Smooth muscle cell of the coronary artery (primary cell): Measurements from ENCODE around the gene IL33. TPM values are rescaled to one million over a fixed set of nuclear protein-coding genes. Genes with fewer than 3 reads are reported as not detected.

ENCODE experiments used
- total RNA-seq: library from RNA; depleted of rRNA; stranded (reverse); fragments of >200 nt; gene quantifications from 2 replicates; pipeline ENCODE4 v1.2.3, GENCODE V29; 2014; ENCODE audit warnings: low replicate concordance

The IL33 gene
- total RNA-seq: 64.8 and 186 TPM in 2 replicates

DNA sequence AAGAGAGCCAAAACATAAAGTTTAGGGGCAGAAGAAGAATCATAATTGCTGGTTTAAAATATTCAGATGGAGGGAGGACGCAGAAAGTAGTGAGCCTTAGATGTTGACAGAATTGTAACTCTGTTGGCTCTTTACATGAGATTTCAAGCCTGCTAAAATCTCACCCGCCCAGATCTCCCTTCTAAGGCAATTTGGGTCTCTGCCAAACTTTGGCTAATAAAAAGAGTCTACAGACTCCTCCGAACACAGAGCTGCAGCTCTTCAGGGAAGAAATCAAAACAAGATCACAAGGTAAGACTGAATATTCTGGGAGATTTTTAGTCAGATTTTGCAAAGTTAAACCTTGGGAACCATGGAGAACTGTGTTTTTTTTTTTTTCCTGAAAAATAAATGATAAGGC is at the start of gene IL33:
TSS of gene IL33 (plus strand) at position 246 of the 400 bp plus-strand sequence. CDS start 25,888 bp downstream, outside the sequence.

Other genes starting within 250 kb of the IL33 start
- 16.1 and 21.0 TPM in 2 replicates for gene RANBP6, start 200.2 kb upstream of the IL33 start, total RNA-seq
- not detected in 2 replicates for gene TPD52L3, start 112.6 kb downstream of the IL33 start, total RNA-seq
- 45.4 and 60.1 TPM in 2 replicates for gene UHRF2, start 197.4 kb downstream of the IL33 start, total RNA-seq